Vagina (tissue), 2 donors: ENCODE measurements around the gene ARL3. TPM values are rescaled to one million over a fixed set of nuclear protein-coding genes. Genes with fewer than 3 reads are reported as not detected.
A peak's percentile ranks its signal among the peaks of the same experiment; 100 is the strongest.

ENCODE experiments used
- DNase-seq, 2 donors: peaks; one replicate each; pipeline ENCODE4 v3.0.0-alpha.2; 2017; ENCODE audit errors: extremely low spot score in 2 of 2
- H3K27ac ChIP-seq: fragments of 200-600 bp; sonication (generic); one replicate; pipeline ENCODE4 v1.5.1; 2019
- H3K27me3 ChIP-seq: fragments of 200-600 bp; sonication (generic); one replicate; pipeline ENCODE4 v1.5.1; 2019
- H3K36me3 ChIP-seq, 2 donors: fragments of 200-600 bp; sonication (generic); one replicate each; pipeline ENCODE4 v1.5.1; 2017 to 2019
- H3K4me1 ChIP-seq: fragments of 200-600 bp; sonication (generic); one replicate; pipeline ENCODE4 v1.5.1; 2019
- H3K4me3 ChIP-seq, 2 donors: fragments of 200-600 bp; sonication (generic); 1 replicate in 1 of 2; 2 replicates in 1 of 2; pipeline ENCODE4 v1.5.1; 2016 to 2019
- H3K9me3 ChIP-seq: fragments of 200-600 bp; sonication (generic); one replicate; pipeline ENCODE4 v1.5.1; 2019
- POLR2A ChIP-seq, 2 donors: fragments of 450-650 bp; IDR thresholded peaks; one replicate each; pipeline ENCODE4 v1.6.1; 2017; ENCODE audit warnings: antibody characterized with exemption in 2 of 2, mild to moderate bottlenecking in 2 of 2, moderate library complexity in 2 of 2
- POLR2AphosphoS5 ChIP-seq, 2 donors: sonication (generic); formaldehyde crosslinking; IDR thresholded peaks; one replicate each; pipeline ENCODE4 v1.9.0; 2017; ENCODE audit warnings: antibody characterized with exemption in 2 of 2, mild to moderate bottlenecking in 2 of 2, low read depth in 1 of 2; ENCODE audit not compliant: insufficient read depth in 1 of 2
- intact Hi-C: fragments of 100-400 bp; cut with DNase I; formaldehyde crosslinking; loops from one replicate; pipeline ENCODE4 v1.15.1; 2023
- total RNA-seq: library from RNA; depleted of rRNA; stranded (reverse); fragments of >200 nt; gene quantifications from one replicate; pipeline ENCODE4 v1.2.3, GENCODE V29; 2016
- TF ChIP-seq, protein P1 (sequence below), 3 experiments: fragments of 450-650 bp in 2 of 3; fragments of 200-600 bp in 1 of 3; sonication (generic) in 1 of 3; IDR thresholded peaks; one replicate each; pipeline ENCODE4 v1.5.1; 2017 to 2019; ENCODE audit warnings: antibody characterized with exemption in 3 of 3, mild to moderate bottlenecking in 2 of 3, moderate library complexity in 2 of 3

Gene ARL3
- total RNA-seq, 1 donor from 2014 or later: 7.4 TPM

DNA sequence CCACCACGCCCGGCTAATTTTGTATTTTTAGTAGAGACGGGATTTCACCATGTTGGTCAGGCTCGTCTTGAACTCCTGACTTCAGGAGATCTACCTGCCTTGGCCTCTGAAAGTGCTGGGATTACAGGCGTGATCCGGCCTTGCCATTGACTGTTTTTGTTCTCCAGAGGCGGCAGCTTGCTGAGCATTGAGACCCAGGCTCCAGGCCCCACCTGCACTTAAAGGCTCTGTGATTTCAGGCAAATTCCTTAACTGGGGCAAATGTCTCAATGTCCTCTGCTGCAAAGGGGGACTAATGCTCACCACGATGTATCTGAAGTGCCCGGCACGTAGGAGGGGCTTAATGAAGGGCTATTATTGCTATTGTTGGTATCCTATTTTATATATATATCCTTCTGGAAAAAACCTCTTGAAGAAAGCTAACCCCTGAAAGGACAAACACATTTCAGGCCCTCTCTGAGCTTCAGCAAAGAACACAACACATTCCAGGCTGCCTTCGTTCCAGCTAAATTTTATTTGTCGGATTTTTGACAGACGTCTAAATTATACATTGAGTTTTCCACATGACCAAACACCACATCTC is 40.9 kb downstream of the ARL3 start:
- peaks cover 73% of the 10 kb centered on the region for H3K4me1 ChIP-seq
- DNase-seq: no peak
- peak overlapping the region; percentile 18 to 27 for H3K4me3 ChIP-seq

DNA sequence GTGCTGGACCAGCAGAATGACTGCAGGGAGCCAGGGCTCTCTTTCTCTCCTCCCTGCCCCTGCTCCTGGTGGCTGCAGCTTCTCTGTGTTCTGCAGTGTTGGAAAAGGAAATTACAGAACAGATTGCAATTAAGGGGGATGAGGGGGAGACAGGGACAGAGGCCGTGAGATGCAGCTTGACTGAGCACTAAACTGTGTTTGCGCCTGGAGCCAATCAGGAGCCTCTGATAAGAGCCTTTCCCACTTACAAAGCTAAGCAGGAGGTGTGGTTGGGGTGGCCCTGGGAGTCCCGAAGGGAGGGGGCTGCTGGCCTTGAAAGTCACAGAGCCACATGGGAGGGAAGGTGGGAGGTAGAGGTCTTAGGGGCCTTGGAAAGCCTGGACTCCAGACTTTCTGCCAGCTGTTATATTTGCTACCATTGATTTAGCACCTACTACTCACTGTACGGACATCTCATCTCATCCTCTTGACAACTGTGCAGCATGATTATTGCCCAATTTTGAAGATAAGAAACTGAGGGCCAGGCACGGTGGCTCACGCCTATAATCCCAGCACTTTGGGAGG is 43.2 kb downstream of the ARL3 start:
- peaks cover 52% of the 10 kb centered on the region for H3K4me1 ChIP-seq
- intact Hi-C loops: no loop called here
- no peaks in the 10 kb centered on the region for H3K36me3 ChIP-seq
- TF ChIP-seq POLR2A (IDR thresholded peaks at IDR 0.05) (no peak), POLR2AphosphoS5 (IDR thresholded peaks at IDR 0.05; ENCODE audit: insufficient read depth in 1 of 2, low read depth in 1 of 2) (no peak)
- TF ChIP-seq, protein P1, sequence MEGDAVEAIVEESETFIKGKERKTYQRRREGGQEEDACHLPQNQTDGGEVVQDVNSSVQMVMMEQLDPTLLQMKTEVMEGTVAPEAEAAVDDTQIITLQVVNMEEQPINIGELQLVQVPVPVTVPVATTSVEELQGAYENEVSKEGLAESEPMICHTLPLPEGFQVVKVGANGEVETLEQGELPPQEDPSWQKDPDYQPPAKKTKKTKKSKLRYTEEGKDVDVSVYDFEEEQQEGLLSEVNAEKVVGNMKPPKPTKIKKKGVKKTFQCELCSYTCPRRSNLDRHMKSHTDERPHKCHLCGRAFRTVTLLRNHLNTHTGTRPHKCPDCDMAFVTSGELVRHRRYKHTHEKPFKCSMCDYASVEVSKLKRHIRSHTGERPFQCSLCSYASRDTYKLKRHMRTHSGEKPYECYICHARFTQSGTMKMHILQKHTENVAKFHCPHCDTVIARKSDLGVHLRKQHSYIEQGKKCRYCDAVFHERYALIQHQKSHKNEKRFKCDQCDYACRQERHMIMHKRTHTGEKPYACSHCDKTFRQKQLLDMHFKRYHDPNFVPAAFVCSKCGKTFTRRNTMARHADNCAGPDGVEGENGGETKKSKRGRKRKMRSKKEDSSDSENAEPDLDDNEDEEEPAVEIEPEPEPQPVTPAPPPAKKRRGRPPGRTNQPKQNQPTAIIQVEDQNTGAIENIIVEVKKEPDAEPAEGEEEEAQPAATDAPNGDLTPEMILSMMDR (IDR thresholded peaks at IDR 0.05): no peak
- no peaks in the 10 kb centered on the region for H3K27me3 ChIP-seq
- DNase-seq: no peak
- H3K27ac ChIP-seq: no peak overlapping the region
- H3K9me3 ChIP-seq: no peaks in the 10 kb centered on the region
- H3K4me3 ChIP-seq: no peak overlapping the region

More for the DNA sequence above, 40.9 kb downstream of the ARL3 start:
- Histone ChIP-seq H3K27ac (peak overlapping the region; percentile 71), H3K27me3 (no peaks in the 10 kb centered on the region), H3K9me3 (no peaks in the 10 kb centered on the region), H3K36me3 (no peaks in the 10 kb centered on the region)
- TF ChIP-seq, protein P1 (IDR thresholded peaks at IDR 0.05): no peak
- TF ChIP-seq POLR2AphosphoS5 (IDR thresholded peaks at IDR 0.05; ENCODE audit: insufficient read depth in 1 of 2, low read depth in 1 of 2): no peak
- TF ChIP-seq POLR2A (IDR thresholded peaks at IDR 0.05): no peak
- intact Hi-C loops: no loop called here

DNA sequence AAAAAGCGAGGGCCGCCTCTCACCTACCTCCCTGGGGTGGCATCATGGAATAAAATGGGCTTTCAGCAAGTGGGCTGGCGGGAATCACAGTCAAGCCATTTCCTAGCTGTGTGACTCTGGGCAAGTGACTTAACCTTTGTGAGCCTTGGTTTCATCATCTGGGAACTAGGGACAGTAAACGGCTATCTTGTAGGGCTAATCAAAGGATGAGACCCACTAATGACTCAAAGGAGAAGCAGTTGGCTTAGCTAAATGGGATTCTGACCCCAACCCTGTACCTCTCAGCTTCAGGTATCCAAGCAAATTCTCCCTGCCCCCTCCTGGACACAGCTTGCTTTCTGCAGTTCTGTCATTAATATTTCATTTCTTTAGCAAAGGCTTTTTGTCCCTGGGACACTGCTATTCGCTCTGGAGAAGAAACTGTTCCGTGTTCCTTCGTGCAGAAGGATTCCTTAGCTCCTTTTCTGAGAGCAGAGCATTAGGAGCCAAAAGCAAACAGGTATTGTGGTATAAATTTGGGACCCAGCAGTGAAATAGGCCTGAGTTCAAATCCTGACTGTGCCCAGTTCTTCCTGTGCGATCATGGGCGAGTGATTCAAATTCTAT is 44.0 kb downstream of the ARL3 start:
- Histone ChIP-seq H3K27me3 (no peaks in the 10 kb centered on the region), H3K4me1 (peaks cover 44% of the 10 kb centered on the region), H3K36me3 (no peaks in the 10 kb centered on the region), H3K9me3 (no peaks in the 10 kb centered on the region), H3K27ac (no peak overlapping the region), H3K4me3 (no peak overlapping the region)
- DNase-seq: no peak
- TF ChIP-seq, protein P1 (IDR thresholded peaks at IDR 0.05): no peak
- TF ChIP-seq POLR2AphosphoS5 (IDR thresholded peaks at IDR 0.05; ENCODE audit: insufficient read depth in 1 of 2, low read depth in 1 of 2): no peak
- TF ChIP-seq POLR2A (IDR thresholded peaks at IDR 0.05): no peak
- intact Hi-C loops: no loop called here

DNA sequence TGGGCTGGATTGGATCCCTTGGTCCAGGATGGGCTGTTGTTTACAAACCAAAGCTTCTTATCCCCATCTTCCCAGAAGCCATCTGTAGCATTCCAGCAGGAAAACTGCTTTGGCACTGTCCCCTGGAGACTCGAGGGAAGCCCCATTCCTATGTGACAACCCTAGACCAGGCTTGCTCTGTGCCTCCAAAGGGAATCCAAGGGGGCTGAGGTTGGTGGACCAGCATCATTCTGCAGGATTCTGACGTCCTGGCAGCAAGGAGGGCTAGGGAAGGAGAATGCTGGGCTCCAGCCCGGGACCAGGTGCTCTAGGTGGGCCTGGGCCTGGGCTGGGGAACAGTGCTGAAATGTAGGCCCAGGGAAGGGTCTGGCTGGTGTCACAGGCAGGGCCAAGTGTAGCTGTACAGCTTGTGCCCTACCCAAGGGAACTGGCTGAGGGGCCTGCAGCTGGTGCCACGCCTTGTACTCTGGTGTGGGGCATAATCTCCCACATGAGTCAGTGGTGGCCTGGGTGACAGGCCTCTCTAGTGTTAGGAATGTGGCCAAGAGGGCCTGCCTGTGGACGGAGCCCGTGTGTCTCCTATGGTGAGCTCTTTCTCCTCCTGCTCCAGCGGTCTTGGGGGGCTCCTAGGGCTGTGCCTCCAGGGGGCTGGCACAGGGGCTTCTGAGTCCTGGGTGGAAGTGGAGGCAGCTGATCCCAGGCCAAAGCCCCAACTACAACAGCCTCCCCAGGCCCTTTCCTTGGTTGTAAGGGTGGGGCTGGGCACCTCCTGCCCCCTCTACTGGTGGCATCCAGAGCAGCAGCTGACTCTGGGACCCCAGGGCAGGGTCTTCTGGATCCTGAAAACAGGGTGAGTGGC is 44.8 kb downstream of the ARL3 start:
- intact Hi-C loops: no loop called here
- peaks cover 37% of the 10 kb centered on the region for H3K4me1 ChIP-seq

More for the DNA sequence above, 44.8 kb downstream of the ARL3 start:
- Histone ChIP-seq H3K9me3 (no peaks in the 10 kb centered on the region), H3K36me3 (no peaks in the 10 kb centered on the region), H3K4me3 (no peak overlapping the region), H3K27me3 (no peaks in the 10 kb centered on the region), H3K27ac (no peak overlapping the region)
- no peak for TF ChIP-seq POLR2A (IDR thresholded peaks at IDR 0.05)
- TF ChIP-seq, protein P1 (IDR thresholded peaks at IDR 0.05): peak in 1 of 3 experiments; percentile 13
- peak in 1 of 2 donors; percentile 12 for TF ChIP-seq POLR2AphosphoS5 (IDR thresholded peaks at IDR 0.05; ENCODE audit: insufficient read depth in 1 of 2, low read depth in 1 of 2)
- DNase-seq: peak; percentile 86 to 89
